Endodermal cell (in vitro differentiated cells): ENCODE results near the gene GCGR. TPM values are rescaled to one million over a fixed set of nuclear protein-coding genes. Genes with fewer than 3 reads are reported as not detected.

Source experiments
- DNase-seq: peaks from one replicate; pipeline ENCODE4 v3.0.0-alpha.2; 2017
- H3K27ac ChIP-seq: 2 replicates; pipeline ENCODE4 v1.5.1; 2013; ENCODE audit warnings: mild to moderate bottlenecking, low read depth, low read length, moderate library complexity
- H3K27me3 ChIP-seq: 2 replicates; pipeline ENCODE4 v1.6.1; 2013; ENCODE audit warnings: mild to moderate bottlenecking, low read length, moderate library complexity; ENCODE audit not compliant: insufficient read depth, control insufficient read depth, poor library complexity, severe bottlenecking
- H3K36me3 ChIP-seq: 2 replicates; pipeline ENCODE4 v1.7.0; 2013; ENCODE audit warnings: mild to moderate bottlenecking, low read length, moderate library complexity; ENCODE audit not compliant: control insufficient read depth, insufficient read depth
- H3K4me1 ChIP-seq: one replicate; pipeline ENCODE4 v1.7.0; 2013; ENCODE audit warnings: low read length; ENCODE audit not compliant: control insufficient read depth, insufficient read depth
- H3K4me3 ChIP-seq: 2 replicates; pipeline ENCODE4 v1.5.1; 2013; ENCODE audit warnings: mild to moderate bottlenecking, low read length, moderate library complexity
- H3K9ac ChIP-seq: 2 replicates; pipeline ENCODE4 v1.6.1; 2013; ENCODE audit warnings: mild to moderate bottlenecking, low read length, moderate library complexity; ENCODE audit not compliant: poor library complexity, severe bottlenecking; ENCODE audit errors: extremely low read depth
- H3K9me3 ChIP-seq: 2 replicates; pipeline ENCODE4 v1.6.1; 2013; ENCODE audit warnings: mild to moderate bottlenecking, low read length, moderate library complexity; ENCODE audit not compliant: control insufficient read depth
- H3K27ac Mint-ChIP-seq: 2 replicates; pipeline ENCODE4 v1.8.0; 2020; ENCODE audit warnings: mixed read lengths
- H3K27me3 Mint-ChIP-seq: 2 replicates; pipeline ENCODE4 v1.8.0; 2021; ENCODE audit warnings: mild to moderate bottlenecking, mixed read lengths; ENCODE audit not compliant: insufficient read depth
- H3K36me3 Mint-ChIP-seq: 2 replicates; pipeline ENCODE4 v1.8.0; 2020; ENCODE audit warnings: low read depth, mixed read lengths
- H3K4me1 Mint-ChIP-seq: 2 replicates; pipeline ENCODE4 v1.8.0; 2020; ENCODE audit warnings: mixed read lengths
- H3K4me3 Mint-ChIP-seq: 2 replicates; pipeline ENCODE4 v1.8.0; 2020; ENCODE audit warnings: mild to moderate bottlenecking, moderate library complexity, mixed read lengths
- H3K9me3 Mint-ChIP-seq: 2 replicates; pipeline ENCODE4 v1.8.0; 2020; ENCODE audit warnings: mild to moderate bottlenecking, mixed read lengths
- CTCF ChIP-seq: fragments of 200-600 bp; sonication (generic); conservative IDR thresholded peaks from 2 replicates; pipeline ENCODE4 v1.5.0; 2021; ENCODE audit warnings: antibody characterized with exemption, mild to moderate bottlenecking
- WGBS, 2 experiments: methylation state at CpG; one replicate each; pipeline versions ENCODE4 v1.1.5 to v1.1.7; 2013; ENCODE audit warnings: missing lambda C conversion rate in 2 of 2, mixed read lengths in 1 of 2; ENCODE audit not compliant: insufficient coverage in 1 of 2, insufficient read length in 1 of 2; 5-methylcytosine and 5-hydroxymethylcytosine counted together
- total RNA-seq, 2 donors: library from RNA; stranded (reverse); fragmentation: NEBNext Ultra II Directional in 1 of 2; extraction: Animal tissue kit (Norgen Biotek cat#: 25700) in 1 of 2; gene quantifications; 2 replicates in 1 of 2; 3 replicates in 1 of 2; pipeline ENCODE4 v1.2.1, GENCODE V29; 2021

The GCGR gene
- total RNA-seq, 2 donors from 2014 or later: 4.0 TPM; not detected in 1

DNA sequence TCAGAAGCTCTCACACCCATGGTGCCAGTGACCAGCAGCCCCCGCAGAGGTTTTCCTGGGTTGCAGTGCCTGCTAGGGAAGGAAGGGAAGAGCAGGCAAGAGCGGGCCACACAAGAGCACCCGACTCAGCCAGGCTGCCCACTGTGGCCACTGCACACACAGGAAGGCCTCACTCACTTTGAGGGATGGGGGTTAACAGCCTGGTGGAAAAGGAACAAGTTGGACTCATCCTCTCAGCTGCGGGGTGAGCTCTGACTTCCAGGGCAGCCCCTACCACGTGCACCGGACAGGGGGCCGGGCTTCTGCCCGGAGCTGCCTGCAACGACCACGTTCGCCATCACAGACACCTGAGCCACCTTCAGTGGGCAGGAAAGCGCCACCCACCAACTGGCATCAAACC is 48.3 kb downstream of the GCGR start:
- Histone ChIP-seq H3K4me1 (no peaks in the 10 kb centered on the region), H3K27ac (no peak overlapping the region), H3K9me3 (no peaks in the 10 kb centered on the region), H3K27me3 (no peaks in the 10 kb centered on the region), H3K9ac (no peak overlapping the region), H3K4me3 (no peak overlapping the region), H3K36me3 (peaks cover 77% of the 10 kb centered on the region)
- H3K27me3 Mint-ChIP-seq: no peaks in the 10 kb centered on the region
- peaks cover 57% of the 10 kb centered on the region for H3K36me3 Mint-ChIP-seq
- no peaks in the 10 kb centered on the region for H3K4me1 Mint-ChIP-seq
- no peak for DNase-seq
- no peak overlapping the region for H3K4me3 Mint-ChIP-seq
- H3K9me3 Mint-ChIP-seq: no peaks in the 10 kb centered on the region
- WGBS, 2 experiments: 95 to 99% methylated on average over 8 to 12 of the region's 12 CpGs
- TF ChIP-seq CTCF: no peak
- H3K27ac Mint-ChIP-seq: no peak overlapping the region

- Mint-ChIP-seq H3K36me3 (peaks cover 75% of the 10 kb centered on the region), H3K4me3 (no peak overlapping the region), H3K9me3 (no peaks in the 10 kb centered on the region), H3K27ac (peak overlapping the region; percentile 36), H3K4me1 (peaks cover 6% of the 10 kb centered on the region), H3K27me3 (no peaks in the 10 kb centered on the region)
- Histone ChIP-seq H3K4me3 (no peak overlapping the region), H3K27me3 (no peaks in the 10 kb centered on the region), H3K4me1 (peaks cover 8% of the 10 kb centered on the region), H3K36me3 (peaks cover 84% of the 10 kb centered on the region), H3K9ac (no peak overlapping the region), H3K27ac (no peak overlapping the region), H3K9me3 (no peaks in the 10 kb centered on the region)
- 97% methylated on average over 25 to 28 of the region's 29 CpGs for WGBS, 2 experiments
- peak; percentile 75 for DNase-seq
- TF ChIP-seq CTCF: peak; percentile 53
Measured at GRCh38 chr17:81854974-81855774, 51.2 kb downstream of the GCGR start.

DNA sequence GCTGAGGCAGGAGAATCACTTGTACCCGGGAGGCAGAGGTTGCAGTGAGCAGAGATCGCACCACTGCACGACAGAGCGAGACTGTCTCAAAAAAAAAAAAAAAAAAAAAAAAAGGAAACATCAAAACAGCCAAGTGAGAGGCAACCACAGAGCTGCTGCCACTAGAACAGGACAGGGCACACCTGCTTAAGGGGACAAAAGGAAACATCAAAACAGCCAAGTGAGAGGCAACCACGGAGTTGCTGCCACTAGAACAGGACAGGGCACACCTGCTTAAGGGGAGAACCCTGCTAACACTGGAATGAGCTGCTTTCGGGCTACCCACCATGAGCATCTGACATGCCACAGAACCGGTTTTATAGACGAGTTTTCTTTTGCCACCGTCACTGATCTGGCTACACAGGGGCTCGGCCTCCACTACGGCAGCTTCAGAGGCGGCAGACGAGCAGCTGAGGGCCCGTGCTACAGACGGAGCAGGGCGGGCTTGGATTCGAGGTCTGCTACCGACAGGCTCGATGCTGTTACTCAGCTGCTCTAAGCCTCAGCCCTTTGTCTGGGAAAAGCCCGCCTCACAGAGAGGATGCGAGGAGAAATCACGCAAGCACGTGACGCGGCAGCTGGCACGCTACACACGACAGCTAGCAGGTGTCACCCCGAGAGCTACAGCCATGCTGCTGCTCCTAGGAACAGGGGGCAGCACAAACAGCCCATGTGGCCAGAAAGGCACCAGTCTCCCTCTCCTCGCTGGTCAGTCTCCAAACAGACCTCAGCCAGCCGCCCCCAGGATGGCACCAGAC is 54.4 kb downstream of the GCGR start:
- peak overlapping the region; percentile 77 for H3K4me3 Mint-ChIP-seq
- no peak for TF ChIP-seq CTCF
- H3K36me3 ChIP-seq: peaks cover 65% of the 10 kb centered on the region
- H3K27ac Mint-ChIP-seq: no peak overlapping the region
- peaks cover 58% of the 10 kb centered on the region for H3K36me3 Mint-ChIP-seq
- H3K27ac ChIP-seq: no peak overlapping the region
- DNase-seq: no peak
- H3K27me3 ChIP-seq: no peaks in the 10 kb centered on the region
- 91 to 92% methylated on average over 26 to 29 of the region's 30 CpGs for WGBS, 2 experiments
- no peaks in the 10 kb centered on the region for H3K9me3 Mint-ChIP-seq
- no peaks in the 10 kb centered on the region for H3K27me3 Mint-ChIP-seq
- peak overlapping the region; percentile 99 for H3K4me3 ChIP-seq
- peaks cover 8% of the 10 kb centered on the region for H3K4me1 ChIP-seq
- H3K4me1 Mint-ChIP-seq: peaks cover 9% of the 10 kb centered on the region
- no peaks in the 10 kb centered on the region for H3K9me3 ChIP-seq
- peak overlapping the region; percentile 11 for H3K9ac ChIP-seq
